Measurements from ENCODE around the gene CITED2.
A peak's percentile ranks its signal among the peaks of the same experiment; 100 is the strongest.

Gene CITED2

GRCh38 chr6:139394027-139394649 lies 19.7 kb upstream of the CITED2 start:
- no peak for TF ChIP-seq ZFX (IDR thresholded peaks at IDR 0.05; ENCODE audit: borderline replicate concordance)
- H3K27ac ChIP-seq: no peak overlapping the region

DNA sequence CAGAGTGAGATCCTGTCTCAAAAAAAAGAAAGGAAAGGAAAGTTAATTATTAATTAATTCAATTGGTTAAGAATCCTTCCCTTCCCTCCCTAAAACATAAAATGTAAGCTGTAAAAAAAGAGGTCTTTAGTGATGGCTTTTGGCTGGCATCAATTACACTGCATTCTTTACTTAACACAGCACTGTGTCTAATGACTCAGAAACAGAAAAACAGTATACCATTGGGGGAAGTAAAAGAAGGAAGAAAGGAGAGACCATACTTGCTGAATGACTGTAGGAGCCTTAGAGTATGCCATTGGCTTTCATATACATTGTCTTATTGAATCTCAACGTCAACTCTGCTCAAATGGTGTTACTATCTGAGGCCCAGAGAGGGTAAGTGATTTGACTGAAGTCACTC lies 18.3 kb upstream of the CITED2 start:
- TF ChIP-seq ZFX (IDR thresholded peaks at IDR 0.05; ENCODE audit: borderline replicate concordance): no peak
- TF ChIP-seq, protein P1, sequence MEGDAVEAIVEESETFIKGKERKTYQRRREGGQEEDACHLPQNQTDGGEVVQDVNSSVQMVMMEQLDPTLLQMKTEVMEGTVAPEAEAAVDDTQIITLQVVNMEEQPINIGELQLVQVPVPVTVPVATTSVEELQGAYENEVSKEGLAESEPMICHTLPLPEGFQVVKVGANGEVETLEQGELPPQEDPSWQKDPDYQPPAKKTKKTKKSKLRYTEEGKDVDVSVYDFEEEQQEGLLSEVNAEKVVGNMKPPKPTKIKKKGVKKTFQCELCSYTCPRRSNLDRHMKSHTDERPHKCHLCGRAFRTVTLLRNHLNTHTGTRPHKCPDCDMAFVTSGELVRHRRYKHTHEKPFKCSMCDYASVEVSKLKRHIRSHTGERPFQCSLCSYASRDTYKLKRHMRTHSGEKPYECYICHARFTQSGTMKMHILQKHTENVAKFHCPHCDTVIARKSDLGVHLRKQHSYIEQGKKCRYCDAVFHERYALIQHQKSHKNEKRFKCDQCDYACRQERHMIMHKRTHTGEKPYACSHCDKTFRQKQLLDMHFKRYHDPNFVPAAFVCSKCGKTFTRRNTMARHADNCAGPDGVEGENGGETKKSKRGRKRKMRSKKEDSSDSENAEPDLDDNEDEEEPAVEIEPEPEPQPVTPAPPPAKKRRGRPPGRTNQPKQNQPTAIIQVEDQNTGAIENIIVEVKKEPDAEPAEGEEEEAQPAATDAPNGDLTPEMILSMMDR (IDR thresholded peaks at IDR 0.05): no peak
- H3K27ac ChIP-seq: peak overlapping the region; percentile 26; the same call in 1 of the 2 replicates

- TF ChIP-seq ZFX (IDR thresholded peaks at IDR 0.05; ENCODE audit: borderline replicate concordance): no peak
- TF ChIP-seq, protein P1 (IDR thresholded peaks at IDR 0.05): no peak
Measured at GRCh38 chr6:139391709-139392108, 17.3 kb upstream of the CITED2 start.

GRCh38 chr6:139390447-139390846 lies 16.0 kb upstream of the CITED2 start:
- TF ChIP-seq ZFX (IDR thresholded peaks at IDR 0.05; ENCODE audit: borderline replicate concordance): no peak
- TF ChIP-seq, protein P1 (IDR thresholded peaks at IDR 0.05): no peak
- H3K27ac ChIP-seq: no peak overlapping the region

More at GRCh38 chr6:139391709-139392108, 17.3 kb upstream of the CITED2 start:
- no peak overlapping the region for H3K27ac ChIP-seq

DNA sequence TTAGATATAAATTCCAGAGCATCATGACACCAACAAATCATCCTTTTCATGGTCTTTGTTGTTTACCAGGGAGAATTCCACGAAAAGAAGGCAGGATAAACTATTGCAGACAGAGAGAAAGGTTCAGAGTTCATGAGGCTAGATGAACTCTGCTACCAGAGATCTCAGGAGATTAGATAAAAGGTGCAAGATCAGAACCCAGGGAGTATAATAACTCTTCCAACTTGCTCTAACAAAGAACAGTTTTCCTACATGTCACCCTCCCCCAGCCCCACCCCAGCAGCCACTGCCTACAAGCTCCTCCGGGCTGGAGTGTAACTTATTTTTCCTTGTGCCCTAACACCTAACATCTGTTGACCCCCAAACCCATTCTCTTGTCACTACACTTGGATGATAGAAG lies 13.9 kb upstream of the CITED2 start:
- no peak overlapping the region for H3K27ac ChIP-seq
- TF ChIP-seq, protein P1 (IDR thresholded peaks at IDR 0.05): no peak
- TF ChIP-seq ZFX (IDR thresholded peaks at IDR 0.05; ENCODE audit: borderline replicate concordance): no peak

DNA sequence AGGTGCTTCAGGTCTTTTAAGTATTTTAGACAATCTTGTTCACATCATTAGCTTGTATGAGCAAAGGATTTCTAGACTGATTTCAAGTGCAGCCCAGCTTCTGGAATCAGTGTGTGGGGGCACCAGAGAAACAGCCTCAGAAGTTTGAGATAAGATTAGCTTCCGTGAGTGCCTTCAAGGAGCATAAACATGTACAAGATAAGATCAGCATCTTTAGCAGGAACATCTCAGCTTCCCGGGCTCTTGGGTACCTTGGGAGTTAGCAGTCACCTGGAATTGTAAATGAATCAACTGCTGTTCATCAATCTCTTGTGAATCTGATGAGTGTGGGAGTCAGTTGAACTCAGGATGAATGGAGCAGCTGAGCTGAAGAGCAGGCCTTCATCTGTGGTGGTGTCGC lies 12.0 kb upstream of the CITED2 start:
- no peak for TF ChIP-seq ZFX (IDR thresholded peaks at IDR 0.05; ENCODE audit: borderline replicate concordance)
- TF ChIP-seq, protein P1 (IDR thresholded peaks at IDR 0.05): no peak
- H3K27ac ChIP-seq: no peak overlapping the region

DNA sequence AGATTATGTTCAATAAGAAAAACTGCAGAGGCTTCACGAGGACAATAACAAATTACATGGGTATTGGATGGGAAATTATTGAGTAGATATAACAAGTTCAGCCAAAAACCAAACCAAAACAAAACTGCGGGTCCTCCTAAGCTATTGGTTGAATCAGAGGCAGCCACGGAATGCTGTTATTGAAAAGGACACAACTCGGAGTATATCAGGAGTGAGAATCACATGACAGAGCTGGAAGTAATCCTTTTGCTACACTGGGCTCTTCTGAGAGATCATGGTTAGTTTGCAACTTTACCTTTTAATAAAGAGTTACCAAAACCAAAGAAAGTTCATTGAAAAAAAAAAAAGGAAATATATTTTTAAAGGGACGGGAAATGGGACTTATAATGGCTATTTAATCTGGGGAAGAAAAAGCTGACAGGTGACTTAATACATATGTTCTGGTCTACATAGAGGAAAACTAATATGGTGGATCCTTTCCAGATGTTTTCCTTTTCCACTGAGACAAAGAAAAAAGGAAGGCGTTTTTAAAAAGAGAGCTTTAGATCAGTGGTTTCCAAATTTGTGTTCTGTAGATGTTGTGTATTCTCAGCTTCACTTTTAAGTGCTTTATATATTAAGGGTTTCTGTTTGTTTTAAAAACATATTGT lies 6.9 kb upstream of the CITED2 start:
- no peak overlapping the region for H3K27ac ChIP-seq
- TF ChIP-seq, protein P1 (IDR thresholded peaks at IDR 0.05): no peak
- TF ChIP-seq ZFX (IDR thresholded peaks at IDR 0.05; ENCODE audit: borderline replicate concordance): no peak
